ENCODE measurements around the gene TIGAR.

DNA sequence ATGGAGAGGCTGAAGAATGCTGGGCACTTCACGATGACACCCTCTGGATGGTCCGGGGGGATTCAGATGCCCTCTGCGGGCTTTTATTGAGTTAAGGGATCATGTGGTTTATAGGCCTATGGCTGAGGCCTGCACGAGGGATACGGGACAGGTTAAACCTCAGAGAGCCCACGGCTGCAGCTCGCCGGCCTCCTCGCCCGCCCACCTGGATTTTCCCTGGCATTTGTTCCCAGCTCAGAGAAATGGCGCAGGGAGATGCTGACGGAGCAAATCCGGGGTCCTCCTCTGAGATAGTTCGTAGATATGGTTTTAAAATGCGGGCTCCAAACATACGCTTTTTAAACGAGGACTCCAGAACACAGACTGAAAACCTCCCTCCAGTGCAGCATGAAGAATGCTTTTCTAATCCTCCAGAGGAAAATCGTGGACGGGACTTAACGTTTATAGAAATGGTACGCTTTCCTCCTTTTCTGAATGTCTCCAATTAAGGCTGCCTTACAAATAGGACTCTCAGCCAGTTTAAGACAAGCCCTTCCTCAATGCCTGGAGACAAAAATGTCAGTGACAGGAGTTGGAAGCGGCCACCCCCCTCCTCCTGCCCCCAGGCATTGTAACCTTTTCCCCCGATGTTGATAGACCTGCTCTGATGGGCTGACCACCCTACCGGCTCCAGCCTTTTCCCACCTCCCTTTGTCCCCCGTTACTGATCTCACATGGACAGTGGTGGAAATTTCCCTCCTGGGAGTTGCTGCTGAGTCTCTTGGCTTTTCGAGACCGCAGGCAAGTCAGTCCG lies 30.8 kb upstream of the TIGAR start:
- TF ChIP-seq EZH2 (IDR thresholded peaks at IDR 0.05; ENCODE audit: insufficient read depth, poor library complexity, severe bottlenecking) (no peak), EZH2phosphoT487 (IDR thresholded peaks at IDR 0.05; ENCODE audit: insufficient read depth, low read depth) (no peak)
